ENCODE data around the gene HADHA.

Gene HADHA

GRCh38 chr2:26179446-26179913, 65.0 kb downstream of the HADHA start:
- H3K4me3 ChIP-seq (ENCODE audit: low read depth, low read length) = no peak overlapping the region
- no peak for TF ChIP-seq CTCF (IDR thresholded peaks at IDR 0.05; ENCODE audit: low read depth, low read length)

DNA sequence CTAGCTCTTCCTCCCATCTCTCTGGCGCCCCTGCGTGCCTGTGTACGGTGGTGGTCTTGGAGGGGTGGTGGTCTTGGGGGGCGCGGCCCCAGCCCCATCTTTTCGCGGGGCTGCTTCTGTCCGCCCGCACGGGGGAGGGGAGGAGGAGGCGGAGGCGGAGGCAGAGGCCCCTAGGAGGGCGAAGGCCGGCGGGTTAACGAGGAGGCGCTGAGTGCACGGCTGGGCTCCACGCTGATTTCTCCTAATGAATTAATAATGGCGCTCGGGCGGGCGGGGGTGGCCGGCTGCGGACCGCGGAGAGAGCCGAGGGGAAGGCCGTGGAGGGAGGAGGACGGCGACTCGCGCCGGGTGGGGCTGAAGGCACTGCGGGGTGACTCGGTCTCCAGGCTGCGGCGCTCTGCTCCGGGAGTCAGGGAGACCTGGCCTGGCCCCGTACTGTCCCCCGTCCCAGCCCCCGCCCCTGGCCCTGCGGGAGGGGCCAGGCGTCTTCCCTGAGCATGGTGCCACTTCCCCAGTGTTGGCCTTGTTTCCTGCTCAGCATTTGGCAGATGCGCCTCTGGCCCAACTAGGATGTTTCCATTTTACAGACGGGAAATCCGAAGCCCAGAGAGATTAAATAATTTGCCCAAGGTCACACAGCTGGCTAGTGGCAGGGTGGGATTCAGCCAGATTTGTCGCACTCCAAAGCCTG, 65.5 kb downstream of the HADHA start:
- TF ChIP-seq CTCF (IDR thresholded peaks at IDR 0.05; ENCODE audit: low read depth, low read length) = no peak
- H3K4me3 ChIP-seq (ENCODE audit: low read depth, low read length) = peak overlapping the region; percentile 42

- TF ChIP-seq CTCF (IDR thresholded peaks at IDR 0.05; ENCODE audit: low read depth, low read length) = no peak
- H3K4me3 ChIP-seq (ENCODE audit: low read depth, low read length) = peak overlapping the region; percentile 42
These were observed 66.2 kb downstream of the HADHA start for GRCh38 chr2:26178246-26178645.

GRCh38 chr2:26177122-26177521, 67.3 kb downstream of the HADHA start:
- TF ChIP-seq CTCF (IDR thresholded peaks at IDR 0.05; ENCODE audit: low read depth, low read length) = no peak
- no peak overlapping the region for H3K4me3 ChIP-seq (ENCODE audit: low read depth, low read length)

GRCh38 chr2:26176279-26176615, 68.2 kb downstream of the HADHA start:
- TF ChIP-seq CTCF (IDR thresholded peaks at IDR 0.05; ENCODE audit: low read depth, low read length) = no peak
- H3K4me3 ChIP-seq (ENCODE audit: low read depth, low read length) = no peak overlapping the region

DNA sequence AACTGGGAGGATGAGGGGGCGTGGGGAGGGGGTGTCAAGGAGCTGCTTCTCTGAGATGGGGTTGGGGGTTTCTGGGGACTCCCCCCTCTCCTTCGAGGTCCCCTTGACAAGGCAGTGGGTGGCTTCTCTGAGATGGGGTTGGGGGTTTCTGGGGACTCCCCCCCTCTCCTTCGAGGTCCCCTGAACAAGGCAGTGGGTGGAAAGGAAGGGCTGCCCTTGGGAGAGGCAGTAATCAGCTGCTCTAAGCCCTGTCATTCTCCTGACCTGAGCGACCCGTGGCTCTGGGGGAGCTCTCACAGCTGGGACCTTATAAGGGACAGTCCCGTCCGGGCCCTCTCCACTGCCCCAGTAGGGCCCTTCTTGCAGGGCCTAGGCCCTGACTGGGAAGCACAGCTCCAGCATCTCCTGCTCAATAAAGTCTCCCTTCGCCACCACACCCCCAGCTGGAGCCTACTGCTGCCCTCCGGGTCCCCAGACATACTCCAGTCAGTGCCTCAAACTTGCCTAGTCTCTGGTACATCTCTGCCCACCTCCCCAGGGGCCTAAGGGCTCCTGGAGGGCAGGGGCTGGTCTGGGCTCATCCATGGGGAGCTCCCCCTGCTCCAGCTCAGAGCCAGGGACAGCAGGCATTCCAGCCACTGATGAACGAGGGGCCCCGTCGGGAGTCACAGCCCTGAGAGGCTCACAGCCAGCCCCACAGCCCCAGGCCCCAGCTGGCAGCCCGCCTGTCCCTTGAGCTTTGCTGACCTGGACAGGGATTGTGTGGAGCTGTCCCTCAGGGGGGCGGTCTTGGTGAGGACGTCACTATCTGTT, 68.8 kb downstream of the HADHA start:
- no peak for TF ChIP-seq CTCF (IDR thresholded peaks at IDR 0.05; ENCODE audit: low read depth, low read length)
- no peak overlapping the region for H3K4me3 ChIP-seq (ENCODE audit: low read depth, low read length)

Data from WI38 (cell line).